GM23338 (cell line): ENCODE data around the gene PDE7B. TPM values are rescaled to one million over a fixed set of nuclear protein-coding genes. Genes with fewer than 3 reads are reported as not detected.

Experiments used
- ATAC-seq: fragments of 200-7000 bp; cut with Tn5 transposase; 3 replicates; pipeline ENCODE4 v1.9.1; 2020
- DNase-seq: peaks from one replicate; pipeline ENCODE4 v3.0.0-alpha.2; 2015; ENCODE audit warnings: low spot score
- H2AFZ ChIP-seq: fragments of 200-600 bp; sonication (generic); 2 replicates; pipeline ENCODE4 v1.8.0; 2016; ENCODE audit warnings: antibody characterized with exemption, mild to moderate bottlenecking, moderate library complexity
- H3F3A ChIP-seq: fragments of 200-600 bp; sonication (generic); replicated peaks from 2 replicates; pipeline ENCODE4 v1.8.0; 2017; ENCODE audit warnings: antibody characterized with exemption, mixed run types, low read depth
- H3K27ac ChIP-seq: fragments of 200-600 bp; sonication (generic); 2 replicates; pipeline ENCODE4 v1.6.1; 2016; ENCODE audit warnings: low read depth
- H3K27me3 ChIP-seq: fragments of 200-600 bp; sonication (generic); 2 replicates; pipeline ENCODE4 v1.8.0; 2016; ENCODE audit warnings: mild to moderate bottlenecking, mixed run types, moderate library complexity; ENCODE audit not compliant: insufficient read depth
- H3K36me3 ChIP-seq: fragments of 200-600 bp; sonication (generic); 2 replicates; pipeline ENCODE4 v1.8.0; 2016; ENCODE audit warnings: mild to moderate bottlenecking; ENCODE audit not compliant: insufficient read depth
- H3K4me1 ChIP-seq: fragments of 200-600 bp; sonication (generic); 2 replicates; pipeline ENCODE4 v1.8.0; 2016; ENCODE audit warnings: mild to moderate bottlenecking, moderate library complexity; ENCODE audit not compliant: insufficient read depth
- H3K4me2 ChIP-seq: fragments of 200-600 bp; sonication (generic); 2 replicates; pipeline ENCODE4 v1.7.1; 2017; ENCODE audit warnings: mixed run types
- H3K4me3 ChIP-seq: fragments of 200-600 bp; sonication (generic); 2 replicates; pipeline ENCODE4 v1.6.1; 2016; ENCODE audit warnings: mixed run types
- H3K79me2 ChIP-seq: fragments of 200-600 bp; sonication (generic); replicated peaks from 2 replicates; pipeline ENCODE4 v1.8.0; 2017; ENCODE audit warnings: mild to moderate bottlenecking; ENCODE audit not compliant: insufficient read depth
- H3K9me2 ChIP-seq: fragments of 200-600 bp; sonication (generic); 2 replicates; pipeline ENCODE4 v1.8.0; 2017; ENCODE audit not compliant: insufficient read depth
- H4K20me1 ChIP-seq: fragments of 200-600 bp; sonication (generic); replicated peaks from 2 replicates; pipeline ENCODE4 v1.8.0; 2017; ENCODE audit warnings: mild to moderate bottlenecking; ENCODE audit not compliant: insufficient read depth
- H3K27ac Mint-ChIP-seq: 2 replicates; pipeline ENCODE4 v1.8.0; 2020; ENCODE audit warnings: inconsistent platforms, mild to moderate bottlenecking, moderate library complexity, mixed read lengths
- H3K27me3 Mint-ChIP-seq: 3 replicates; pipeline ENCODE4 v1.8.0; 2022; ENCODE audit warnings: low read depth, mild to moderate bottlenecking, moderate library complexity, mixed read lengths, inconsistent platforms; ENCODE audit not compliant: insufficient read depth, poor library complexity
- H3K36me3 Mint-ChIP-seq: 3 replicates; pipeline ENCODE4 v1.8.0; 2021; ENCODE audit warnings: low read depth, mild to moderate bottlenecking, inconsistent platforms, moderate library complexity, mixed read lengths
- H3K4me1 Mint-ChIP-seq: 3 replicates; pipeline ENCODE4 v1.8.0; 2020; ENCODE audit warnings: mild to moderate bottlenecking, inconsistent platforms, mixed read lengths
- H3K4me3 Mint-ChIP-seq: 3 replicates; pipeline ENCODE4 v1.8.0; 2021; ENCODE audit warnings: moderate library complexity, mild to moderate bottlenecking, inconsistent platforms, mixed read lengths
- H3K9me3 Mint-ChIP-seq: 3 replicates; pipeline ENCODE4 v1.8.0; 2020; ENCODE audit warnings: moderate library complexity, mild to moderate bottlenecking, inconsistent platforms, mixed read lengths
- CREB1 ChIP-seq: fragments of 250-450 bp; sonication (Bioruptor Pico); IDR thresholded peaks from 2 replicates; pipeline ENCODE4 v1.5.0; 2020; ENCODE audit warnings: low read depth, mild to moderate bottlenecking, moderate library complexity
- EZH2 ChIP-seq: fragments of 200-600 bp; sonication (generic); IDR thresholded peaks from one replicate; pipeline ENCODE4 v1.8.0; 2017; ENCODE audit warnings: antibody characterized with exemption, mild to moderate bottlenecking, low read depth; ENCODE audit not compliant: unreplicated experiment
- EZH2phosphoT487 ChIP-seq: fragments of 200-600 bp; sonication (generic); IDR thresholded peaks from one replicate; pipeline ENCODE4 v1.8.1; 2018; ENCODE audit warnings: antibody characterized with exemption; ENCODE audit not compliant: unreplicated experiment
- JUNB ChIP-seq: IDR thresholded peaks from one replicate; pipeline ENCODE4 v1.6.1; 2016; ENCODE audit warnings: antibody characterized with exemption; ENCODE audit not compliant: unreplicated experiment
- ZNF114 ChIP-seq: fragments of 250-450 bp; sonication (Bioruptor Pico); IDR thresholded peaks from 2 replicates; pipeline ENCODE4 v1.5.0; 2020; ENCODE audit warnings: mild to moderate bottlenecking, moderate library complexity
- polyA plus RNA-seq: library from polyadenylated mRNA; unstranded; fragments of >200 nt; fragmentation: Nextera tagmentation; extraction: Ambion mirVana; gene quantifications from 2 replicates; pipeline ENCODE4 v1.2.1, GENCODE V29; 2016
- total RNA-seq: library from RNA; depleted of rRNA; stranded (reverse); fragments of >200 nt; shearing (Covaris generic); gene quantifications from 2 replicates; pipeline ENCODE4 v1.2.3, GENCODE V29; 2014
- TF ChIP-seq, protein P1 (sequence below), 2 experiments: fragments of 200-600 bp in 1 of 2; sonication (generic) in 1 of 2; conservative IDR thresholded peaks; 2 replicates each; pipeline versions ENCODE4 v1.5.1 to v1.6.1; 2016 to 2017; ENCODE audit warnings: antibody characterized with exemption in 2 of 2, low read depth in 2 of 2, mild to moderate bottlenecking in 2 of 2, moderate library complexity in 1 of 2
- TF ChIP-seq, protein P2 (sequence below): fragments of 250-450 bp; sonication (Bioruptor Pico); IDR thresholded peaks from 2 replicates; pipeline ENCODE4 v1.5.0; 2020; ENCODE audit warnings: mild to moderate bottlenecking, moderate library complexity

Gene PDE7B
- total and polyA plus RNA-seq, 2 experiments from 2014 or later: 0.07 TPM; not detected in 1

DNA sequence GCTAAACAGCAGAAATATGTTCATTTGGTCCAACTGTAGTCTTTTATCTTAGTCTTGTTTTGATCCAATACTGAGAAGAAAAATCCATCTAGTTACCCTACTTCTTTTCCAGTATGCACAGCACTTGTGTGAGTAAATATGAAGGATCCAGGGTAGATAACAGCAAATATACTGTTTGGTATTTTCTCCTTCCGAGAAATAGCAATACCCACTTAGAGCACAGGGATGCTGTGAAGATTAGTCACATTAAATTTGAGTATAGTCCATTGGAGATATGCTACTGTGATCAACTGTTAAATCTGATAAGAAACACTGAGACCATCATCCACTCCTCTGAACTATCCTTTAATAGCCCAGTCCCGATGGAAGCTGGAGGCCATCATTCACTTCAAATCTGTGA is 145.2 kb downstream of the PDE7B start:
- Histone ChIP-seq H3K4me2 (no peak overlapping the region), H3K4me1 (no peaks in the 10 kb centered on the region), H2AFZ (no peak overlapping the region), H3K36me3 (0 out of 2 replicates have a peak, but pooled peaks cover 4% of the 10 kb centered on the region), H3F3A (no peaks in the 10 kb centered on the region), H3K4me3 (no peak overlapping the region), H3K79me2 (no peaks in the 10 kb centered on the region), H3K9me2 (peaks cover 5% of the 10 kb centered on the region; the same call in 1 of the 2 replicates), H4K20me1 (no peaks in the 10 kb centered on the region), H3K27me3 (no peaks in the 10 kb centered on the region), H3K27ac (no peak overlapping the region)
- Mint-ChIP-seq H3K4me1 (no peaks in the 10 kb centered on the region), H3K27me3 (no peaks in the 10 kb centered on the region), H3K27ac (no peak overlapping the region), H3K9me3 (peaks cover 22% of the 10 kb centered on the region), H3K36me3 (peaks cover 14% of the 10 kb centered on the region; the same call in 2 of the 3 replicates), H3K4me3 (no peak overlapping the region)
- ATAC-seq (no peak), DNase-seq (no peak)
- no peak for TF ChIP-seq EZH2phosphoT487
- TF ChIP-seq, protein P1, sequence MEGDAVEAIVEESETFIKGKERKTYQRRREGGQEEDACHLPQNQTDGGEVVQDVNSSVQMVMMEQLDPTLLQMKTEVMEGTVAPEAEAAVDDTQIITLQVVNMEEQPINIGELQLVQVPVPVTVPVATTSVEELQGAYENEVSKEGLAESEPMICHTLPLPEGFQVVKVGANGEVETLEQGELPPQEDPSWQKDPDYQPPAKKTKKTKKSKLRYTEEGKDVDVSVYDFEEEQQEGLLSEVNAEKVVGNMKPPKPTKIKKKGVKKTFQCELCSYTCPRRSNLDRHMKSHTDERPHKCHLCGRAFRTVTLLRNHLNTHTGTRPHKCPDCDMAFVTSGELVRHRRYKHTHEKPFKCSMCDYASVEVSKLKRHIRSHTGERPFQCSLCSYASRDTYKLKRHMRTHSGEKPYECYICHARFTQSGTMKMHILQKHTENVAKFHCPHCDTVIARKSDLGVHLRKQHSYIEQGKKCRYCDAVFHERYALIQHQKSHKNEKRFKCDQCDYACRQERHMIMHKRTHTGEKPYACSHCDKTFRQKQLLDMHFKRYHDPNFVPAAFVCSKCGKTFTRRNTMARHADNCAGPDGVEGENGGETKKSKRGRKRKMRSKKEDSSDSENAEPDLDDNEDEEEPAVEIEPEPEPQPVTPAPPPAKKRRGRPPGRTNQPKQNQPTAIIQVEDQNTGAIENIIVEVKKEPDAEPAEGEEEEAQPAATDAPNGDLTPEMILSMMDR (conservative IDR thresholded peaks at IDR 0.05; ENCODE audit: low read depth in 2 of 2): no peak

DNA sequence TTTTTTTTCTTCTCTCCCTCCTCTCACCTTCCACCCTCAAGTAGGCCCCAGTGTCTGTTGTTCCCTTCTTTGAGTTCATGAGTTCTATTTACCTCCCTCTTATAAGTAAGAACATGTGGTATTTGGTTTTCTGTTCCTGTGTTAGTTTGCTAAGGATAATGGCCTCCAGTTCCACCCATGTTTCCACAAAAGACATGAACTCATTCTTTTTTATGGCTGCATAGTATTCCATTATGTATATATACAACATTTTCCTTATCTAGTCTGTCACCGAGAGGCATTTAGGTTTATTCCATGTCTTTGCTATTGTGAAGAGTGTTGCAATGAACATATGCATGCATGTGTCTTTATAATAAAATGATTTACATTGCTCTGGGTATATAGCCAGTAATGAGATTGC is 147.9 kb downstream of the PDE7B start:
- no peak overlapping the region for H3K27ac Mint-ChIP-seq
- DNase-seq (no peak), ATAC-seq (no peak)
- Histone ChIP-seq H3K4me1 (no peaks in the 10 kb centered on the region), H3F3A (no peaks in the 10 kb centered on the region), H3K9me2 (peaks cover 5% of the 10 kb centered on the region; the same call in 1 of the 2 replicates), H4K20me1 (no peaks in the 10 kb centered on the region), H3K27ac (no peak overlapping the region), H3K79me2 (no peaks in the 10 kb centered on the region), H3K27me3 (no peaks in the 10 kb centered on the region), H2AFZ (no peak overlapping the region), H3K36me3 (0 out of 2 replicates have a peak, but pooled peaks cover 4% of the 10 kb centered on the region), H3K4me3 (no peak overlapping the region), H3K4me2 (no peak overlapping the region)
- no peaks in the 10 kb centered on the region for H3K4me1 Mint-ChIP-seq
- peaks cover 14% of the 10 kb centered on the region; the same call in 2 of the 3 replicates for H3K36me3 Mint-ChIP-seq
- peaks cover 25% of the 10 kb centered on the region for H3K9me3 Mint-ChIP-seq
- H3K27me3 Mint-ChIP-seq: no peaks in the 10 kb centered on the region
- H3K4me3 Mint-ChIP-seq: no peak overlapping the region
- TF ChIP-seq, protein P2, sequence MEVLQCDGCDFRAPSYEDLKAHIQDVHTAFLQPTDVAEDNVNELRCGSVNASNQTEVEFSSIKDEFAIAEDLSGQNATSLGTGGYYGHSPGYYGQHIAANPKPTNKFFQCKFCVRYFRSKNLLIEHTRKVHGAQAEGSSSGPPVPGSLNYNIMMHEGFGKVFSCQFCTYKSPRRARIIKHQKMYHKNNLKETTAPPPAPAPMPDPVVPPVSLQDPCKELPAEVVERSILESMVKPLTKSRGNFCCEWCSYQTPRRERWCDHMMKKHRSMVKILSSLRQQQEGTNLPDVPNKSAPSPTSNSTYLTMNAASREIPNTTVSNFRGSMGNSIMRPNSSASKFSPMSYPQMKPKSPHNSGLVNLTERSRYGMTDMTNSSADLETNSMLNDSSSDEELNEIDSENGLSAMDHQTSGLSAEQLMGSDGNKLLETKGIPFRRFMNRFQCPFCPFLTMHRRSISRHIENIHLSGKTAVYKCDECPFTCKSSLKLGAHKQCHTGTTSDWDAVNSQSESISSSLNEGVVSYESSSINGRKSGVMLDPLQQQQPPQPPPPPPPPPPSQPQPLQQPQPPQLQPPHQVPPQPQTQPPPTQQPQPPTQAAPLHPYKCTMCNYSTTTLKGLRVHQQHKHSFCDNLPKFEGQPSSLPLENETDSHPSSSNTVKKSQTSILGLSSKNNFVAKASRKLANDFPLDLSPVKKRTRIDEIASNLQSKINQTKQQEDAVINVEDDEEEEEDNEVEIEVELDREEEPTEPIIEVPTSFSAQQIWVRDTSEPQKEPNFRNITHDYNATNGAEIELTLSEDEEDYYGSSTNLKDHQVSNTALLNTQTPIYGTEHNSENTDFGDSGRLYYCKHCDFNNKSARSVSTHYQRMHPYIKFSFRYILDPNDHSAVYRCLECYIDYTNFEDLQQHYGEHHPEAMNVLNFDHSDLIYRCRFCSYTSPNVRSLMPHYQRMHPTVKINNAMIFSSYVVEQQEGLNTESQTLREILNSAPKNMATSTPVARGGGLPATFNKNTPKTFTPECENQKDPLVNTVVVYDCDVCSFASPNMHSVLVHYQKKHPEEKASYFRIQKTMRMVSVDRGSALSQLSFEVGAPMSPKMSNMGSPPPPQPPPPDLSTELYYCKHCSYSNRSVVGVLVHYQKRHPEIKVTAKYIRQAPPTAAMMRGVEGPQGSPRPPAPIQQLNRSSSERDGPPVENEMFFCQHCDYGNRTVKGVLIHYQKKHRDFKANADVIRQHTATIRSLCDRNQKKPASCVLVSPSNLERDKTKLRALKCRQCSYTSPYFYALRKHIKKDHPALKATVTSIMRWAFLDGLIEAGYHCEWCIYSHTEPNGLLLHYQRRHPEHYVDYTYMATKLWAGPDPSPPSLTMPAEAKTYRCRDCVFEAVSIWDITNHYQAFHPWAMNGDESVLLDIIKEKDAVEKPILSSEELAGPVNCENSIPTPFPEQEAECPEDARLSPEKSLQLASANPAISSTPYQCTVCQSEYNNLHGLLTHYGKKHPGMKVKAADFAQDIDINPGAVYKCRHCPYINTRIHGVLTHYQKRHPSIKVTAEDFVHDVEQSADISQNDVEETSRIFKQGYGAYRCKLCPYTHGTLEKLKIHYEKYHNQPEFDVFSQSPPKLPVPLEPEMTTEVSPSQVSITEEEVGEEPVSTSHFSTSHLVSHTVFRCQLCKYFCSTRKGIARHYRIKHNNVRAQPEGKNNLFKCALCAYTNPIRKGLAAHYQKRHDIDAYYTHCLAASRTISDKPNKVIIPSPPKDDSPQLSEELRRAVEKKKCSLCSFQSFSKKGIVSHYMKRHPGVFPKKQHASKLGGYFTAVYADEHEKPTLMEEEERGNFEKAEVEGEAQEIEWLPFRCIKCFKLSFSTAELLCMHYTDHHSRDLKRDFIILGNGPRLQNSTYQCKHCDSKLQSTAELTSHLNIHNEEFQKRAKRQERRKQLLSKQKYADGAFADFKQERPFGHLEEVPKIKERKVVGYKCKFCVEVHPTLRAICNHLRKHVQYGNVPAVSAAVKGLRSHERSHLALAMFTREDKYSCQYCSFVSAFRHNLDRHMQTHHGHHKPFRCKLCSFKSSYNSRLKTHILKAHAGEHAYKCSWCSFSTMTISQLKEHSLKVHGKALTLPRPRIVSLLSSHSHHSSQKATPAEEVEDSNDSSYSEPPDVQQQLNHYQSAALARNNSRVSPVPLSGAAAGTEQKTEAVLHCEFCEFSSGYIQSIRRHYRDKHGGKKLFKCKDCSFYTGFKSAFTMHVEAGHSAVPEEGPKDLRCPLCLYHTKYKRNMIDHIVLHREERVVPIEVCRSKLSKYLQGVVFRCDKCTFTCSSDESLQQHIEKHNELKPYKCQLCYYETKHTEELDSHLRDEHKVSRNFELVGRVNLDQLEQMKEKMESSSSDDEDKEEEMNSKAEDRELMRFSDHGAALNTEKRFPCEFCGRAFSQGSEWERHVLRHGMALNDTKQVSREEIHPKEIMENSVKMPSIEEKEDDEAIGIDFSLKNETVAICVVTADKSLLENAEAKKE (CRISPR knock-in tag): no peak
- TF ChIP-seq CREB1 (CRISPR knock-in tag) (no peak), JUNB (no peak), ZNF114 (CRISPR knock-in tag) (no peak), EZH2 (no peak)
- TF ChIP-seq, protein P1 (conservative IDR thresholded peaks at IDR 0.05; ENCODE audit: low read depth in 2 of 2): no peak
